ENCODE measurements around the gene FABP7. TPM values are rescaled to one million over a fixed set of nuclear protein-coding genes. Genes with fewer than 3 reads are reported as not detected.

The FABP7 gene
- polyA plus RNA-seq, 4 donors: 0.16 to 1.0 TPM; not detected in 2

DNA sequence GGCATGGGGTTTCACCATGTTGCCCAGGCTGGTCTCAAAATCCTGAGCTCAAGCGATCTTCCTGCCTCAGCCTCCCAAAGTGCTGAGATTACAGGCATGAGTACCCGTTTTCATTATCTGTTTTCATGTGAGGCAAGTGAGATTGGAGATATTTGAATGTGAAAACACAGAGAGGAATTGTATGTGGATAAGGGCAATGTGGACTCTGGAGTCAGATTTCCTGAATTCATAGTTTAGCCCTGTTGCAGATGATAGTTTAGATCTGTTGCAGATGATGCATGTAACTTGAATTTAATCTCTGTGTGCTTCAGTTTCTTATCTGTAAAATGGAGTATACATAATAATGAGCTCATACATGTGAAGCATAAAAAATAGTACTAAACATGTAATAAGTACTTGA lies 13.2 kb downstream of the FABP7 start:
- DNase-seq (ENCODE audit: low read depth in 4 of 4, low spot score in 2 of 4): no peak

DNA sequence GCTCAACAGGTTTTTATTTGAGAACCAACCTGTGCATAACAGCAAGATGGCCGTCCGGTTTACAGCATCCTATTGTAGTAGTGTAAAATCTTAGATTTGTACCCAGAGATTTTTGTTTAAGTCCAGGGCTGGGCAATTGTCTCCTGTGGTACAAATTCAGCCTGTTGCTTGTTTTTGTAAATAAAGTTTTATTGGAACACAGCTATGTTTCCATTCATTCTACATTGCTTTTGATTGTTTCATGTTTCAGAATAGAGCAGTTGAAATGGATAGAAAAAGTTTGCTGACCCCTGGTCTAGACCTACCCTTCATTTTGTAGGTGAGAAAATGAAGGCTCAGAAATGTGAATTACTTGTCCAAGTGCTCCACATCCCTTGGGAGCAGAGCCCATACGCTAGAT lies 18.0 kb downstream of the FABP7 start:
- DNase-seq (ENCODE audit: low read depth in 4 of 4, low spot score in 2 of 4): no peak

DNA sequence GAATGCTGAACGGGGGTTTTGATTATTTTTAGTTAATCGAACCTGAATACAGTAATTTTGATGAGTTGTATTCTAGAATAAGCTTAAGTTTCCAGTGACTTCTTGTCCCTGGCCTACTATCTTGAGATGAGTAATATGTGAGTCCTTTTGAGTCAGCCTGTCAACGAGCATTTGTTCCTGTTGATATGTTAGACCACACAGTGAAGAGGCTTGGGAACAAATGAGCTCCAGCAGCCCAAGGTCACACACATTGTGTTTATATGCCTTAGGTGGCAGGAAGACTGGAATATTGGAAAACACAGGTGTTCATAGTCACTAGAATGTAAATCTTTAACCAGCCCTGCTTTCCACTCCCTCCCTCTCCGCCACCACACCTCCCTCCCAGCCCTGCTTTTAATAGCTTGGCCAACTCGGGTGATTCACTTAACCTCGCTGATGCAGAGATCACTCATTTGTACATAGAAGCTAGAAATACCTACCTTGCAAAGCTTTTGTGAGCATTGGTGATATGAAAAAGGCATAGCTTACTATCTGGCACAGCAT lies 18.7 kb downstream of the FABP7 start:
- DNase-seq (ENCODE audit: low read depth in 4 of 4, low spot score in 2 of 4): no peak

DNA sequence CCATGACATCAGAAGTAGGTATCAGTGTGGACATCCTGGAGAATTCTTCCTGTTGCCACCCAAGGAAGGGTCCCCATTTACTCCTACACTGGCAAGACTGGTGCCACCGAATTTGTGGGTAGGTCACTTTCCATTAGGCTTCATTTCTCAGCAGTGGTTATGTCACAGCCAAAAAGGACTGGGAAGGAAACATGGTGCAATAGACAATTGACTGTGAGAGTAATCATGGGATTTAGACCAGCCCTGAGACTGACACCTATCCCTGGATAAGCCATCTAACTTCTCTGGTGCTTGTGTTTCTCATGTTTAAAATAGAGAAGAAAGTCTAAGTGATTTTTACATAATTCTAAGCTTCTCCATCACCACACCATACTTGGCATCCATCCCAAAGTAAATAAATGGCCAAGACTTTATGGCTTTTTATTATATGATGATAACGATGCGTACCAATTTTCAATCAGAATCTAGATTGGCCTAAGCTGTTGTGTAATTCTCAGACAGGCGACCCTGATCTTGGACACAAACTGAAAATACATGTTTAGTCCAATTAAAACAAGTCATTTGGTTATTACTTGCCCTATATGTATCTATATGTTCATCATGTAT lies 19.7 kb downstream of the FABP7 start:
- DNase-seq (ENCODE audit: low read depth in 4 of 4, low spot score in 2 of 4): no peak

DNA sequence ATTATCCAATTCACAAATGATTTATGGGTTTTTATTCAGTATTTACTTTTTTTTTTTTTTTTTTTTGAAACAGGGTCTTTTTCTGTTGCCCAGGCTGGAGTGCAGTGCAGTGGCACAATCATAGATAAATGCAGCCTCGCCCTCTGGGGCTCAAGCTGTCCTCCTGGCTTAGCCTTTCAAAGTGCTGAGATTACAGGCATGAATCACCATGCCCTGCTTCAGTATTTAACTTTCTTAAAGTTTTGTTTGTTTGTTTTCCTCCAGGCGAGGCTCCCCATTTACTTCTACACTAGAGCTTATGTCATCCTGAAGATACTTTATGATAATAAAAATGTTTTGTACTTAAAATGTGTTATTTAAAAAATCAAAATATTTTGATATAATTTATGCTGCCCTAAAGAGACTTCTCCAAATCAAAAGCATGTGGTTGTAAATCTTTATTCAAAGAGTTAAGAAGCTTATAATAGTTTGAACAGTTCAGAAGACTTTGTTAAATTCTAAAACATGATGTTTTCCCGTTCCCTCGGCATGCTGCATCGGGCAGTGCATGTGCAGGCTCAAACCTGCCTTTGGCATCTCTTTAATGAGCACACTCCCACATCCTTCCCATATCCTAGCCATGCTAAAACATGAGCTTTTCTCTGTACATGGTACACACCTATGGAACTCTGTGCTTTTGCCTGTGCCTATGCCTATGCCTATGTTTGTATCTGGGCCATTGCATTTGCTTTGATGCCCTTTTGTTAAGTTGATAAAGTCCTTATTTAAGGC lies 20.6 kb downstream of the FABP7 start:
- no peak for DNase-seq (ENCODE audit: low read depth in 4 of 4, low spot score in 2 of 4)

DNA sequence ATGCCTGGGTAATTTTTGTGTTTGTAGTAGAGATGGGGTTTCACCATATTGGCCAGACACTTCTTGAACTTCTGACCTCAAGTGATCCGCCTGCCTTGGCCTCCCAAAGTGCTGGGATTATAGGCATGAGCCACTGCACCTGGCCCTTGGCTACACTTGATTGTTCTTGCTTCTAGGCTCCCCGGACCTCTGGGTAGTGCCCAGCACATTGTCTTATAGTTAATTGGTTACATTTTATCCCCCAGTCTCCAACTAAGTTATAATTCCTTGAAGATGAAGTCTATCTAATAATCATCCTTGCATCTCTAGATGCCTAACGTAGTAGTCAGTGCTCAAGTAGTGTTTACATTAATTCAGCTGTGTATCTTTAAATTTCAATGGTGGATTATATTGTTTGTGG lies 21.4 kb downstream of the FABP7 start:
- DNase-seq (ENCODE audit: low read depth in 4 of 4, low spot score in 2 of 4): no peak

DNA sequence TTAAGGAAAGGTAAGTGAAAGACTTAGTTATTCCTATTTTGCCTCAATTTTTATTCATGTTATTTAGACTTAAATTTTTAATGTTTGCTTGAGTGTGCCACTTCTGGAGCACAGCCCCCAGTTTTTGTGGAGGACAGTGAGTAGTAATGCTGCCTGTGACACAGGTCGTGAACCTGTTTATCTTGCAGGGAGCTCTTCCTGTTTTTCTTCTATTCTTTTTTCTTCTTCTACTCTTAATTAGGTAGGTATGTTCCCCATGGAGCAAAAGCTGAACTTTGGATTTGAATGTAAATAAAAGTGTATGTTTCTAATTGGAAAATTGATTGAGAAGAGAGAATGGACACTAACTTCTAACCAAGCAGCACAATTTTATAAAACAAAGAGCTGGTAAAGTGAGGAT lies 21.9 kb downstream of the FABP7 start:
- DNase-seq (ENCODE audit: low read depth in 4 of 4, low spot score in 2 of 4): no peak

DNA sequence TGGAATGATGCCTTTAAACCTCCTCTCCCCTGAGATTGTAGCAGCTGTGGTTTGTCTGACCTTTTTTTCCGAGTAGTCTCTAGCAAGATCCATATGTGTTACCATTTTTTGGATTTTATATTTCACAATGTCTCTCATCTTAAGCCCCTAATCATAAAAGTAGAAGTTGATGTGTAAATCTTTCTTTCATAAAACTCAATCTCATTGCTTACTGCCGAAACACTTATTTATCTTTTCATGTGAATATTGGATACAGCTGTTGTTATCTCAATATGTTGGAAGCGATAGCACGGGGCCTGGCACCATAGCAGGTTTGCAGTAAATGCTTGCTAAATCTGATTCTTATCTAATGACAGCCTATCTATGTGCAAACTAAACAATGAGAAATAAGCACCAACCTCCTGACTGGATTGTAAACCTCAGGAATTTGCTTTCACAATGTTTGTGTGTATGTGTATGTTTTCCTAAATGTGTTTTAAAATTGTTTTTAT lies 23.7 kb downstream of the FABP7 start:
- no peak for DNase-seq (ENCODE audit: low read depth in 4 of 4, low spot score in 2 of 4)

DNA sequence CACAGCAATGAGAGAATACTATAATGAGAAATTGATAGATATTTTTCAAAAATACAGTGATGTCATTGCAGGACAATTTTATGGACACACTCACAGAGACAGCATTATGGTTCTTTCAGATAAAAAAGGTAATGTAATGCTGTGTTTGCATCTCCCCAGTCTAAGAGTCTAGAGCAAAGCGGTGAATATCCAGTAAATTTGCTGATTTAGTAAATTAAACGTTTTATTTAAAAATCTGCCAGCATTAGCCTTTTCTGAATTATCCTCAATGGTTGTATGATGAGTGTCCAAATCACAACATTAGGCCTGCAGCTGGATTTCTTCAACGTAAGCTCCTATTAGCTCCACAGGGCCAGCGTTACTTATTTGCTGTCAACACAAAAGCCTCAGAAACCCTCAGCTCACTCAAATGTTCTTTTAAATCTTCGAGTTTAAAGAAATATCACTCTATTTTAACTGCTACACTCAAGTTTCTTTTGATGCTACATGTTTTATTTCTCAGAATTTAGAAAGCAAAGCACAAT lies 25.5 kb downstream of the FABP7 start:
- DNase-seq (ENCODE audit: low read depth in 4 of 4, low spot score in 2 of 4): peak in 1 of 4 donors; percentile 28

DNA sequence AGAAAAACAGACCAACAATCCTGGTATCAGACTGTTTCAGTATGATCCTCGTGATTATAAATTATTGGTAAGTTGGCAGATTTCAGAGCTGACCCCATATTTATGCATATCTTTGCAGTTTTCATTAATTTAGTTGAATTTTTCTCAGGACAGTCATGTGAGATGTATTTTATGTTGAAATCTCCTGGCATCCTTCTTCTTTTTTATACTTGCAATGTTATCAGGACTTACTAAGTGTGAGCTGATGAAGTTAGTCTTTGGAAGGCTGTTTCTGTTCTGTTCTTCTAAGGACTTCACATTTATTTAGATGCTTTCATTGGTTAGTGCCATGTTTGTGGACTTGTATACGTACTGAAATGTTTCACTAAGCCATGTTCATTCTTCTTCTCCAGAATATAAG lies 26.8 kb downstream of the FABP7 start:
- DNase-seq (ENCODE audit: low read depth in 4 of 4, low spot score in 2 of 4): no peak

DNA sequence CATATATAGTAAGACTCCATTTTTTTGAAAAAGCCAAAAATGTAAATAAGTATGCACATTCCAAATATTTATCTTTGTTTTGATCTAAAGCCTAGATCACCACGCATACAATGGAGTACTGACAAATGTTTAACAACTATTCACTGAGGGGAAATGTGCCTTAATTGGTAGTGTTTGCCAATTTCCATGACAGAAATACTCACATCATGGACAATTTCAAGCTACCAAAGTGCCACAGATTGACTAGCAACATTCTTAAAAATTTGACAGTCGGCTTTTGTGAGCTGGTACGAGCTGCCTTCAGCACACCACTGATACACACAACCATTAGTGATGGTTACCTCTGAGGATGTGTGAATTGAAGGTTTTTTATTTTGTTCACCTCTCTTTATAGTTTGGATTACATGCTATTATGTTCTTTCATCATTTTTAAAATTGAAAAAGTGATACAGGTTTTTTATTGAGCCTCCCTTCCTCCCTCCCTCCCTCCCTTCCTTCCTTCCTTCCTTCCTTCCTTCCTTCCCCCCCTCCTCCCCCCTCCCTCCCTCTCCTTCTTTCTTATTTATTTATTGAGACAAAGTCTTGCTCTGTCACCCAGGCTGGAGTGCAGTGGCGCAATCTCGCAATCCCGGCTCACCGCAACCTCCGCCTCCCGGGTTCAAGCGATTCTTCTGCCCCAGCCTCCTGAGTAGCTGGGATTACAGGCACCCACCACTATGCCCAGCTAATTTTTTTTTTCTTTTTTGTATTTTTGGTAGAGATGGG lies 28.8 kb downstream of the FABP7 start:
- no peak for DNase-seq (ENCODE audit: low read depth in 4 of 4, low spot score in 2 of 4)

DNA sequence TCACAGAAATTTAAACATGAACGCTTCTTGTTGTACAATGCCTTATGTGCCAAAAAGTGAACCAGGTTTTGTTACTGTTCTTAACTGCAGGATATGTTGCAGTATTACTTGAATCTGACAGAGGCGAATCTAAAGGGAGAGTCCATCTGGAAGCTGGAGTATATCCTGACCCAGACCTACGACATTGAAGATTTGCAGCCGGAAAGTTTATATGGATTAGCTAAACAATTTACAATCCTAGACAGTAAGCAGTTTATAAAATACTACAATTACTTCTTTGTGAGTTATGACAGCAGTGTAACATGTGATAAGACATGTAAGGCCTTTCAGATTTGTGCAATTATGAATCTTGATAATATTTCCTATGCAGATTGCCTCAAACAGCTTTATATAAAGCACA lies 29.5 kb downstream of the FABP7 start:
- no peak for DNase-seq (ENCODE audit: low read depth in 4 of 4, low spot score in 2 of 4)

DNA sequence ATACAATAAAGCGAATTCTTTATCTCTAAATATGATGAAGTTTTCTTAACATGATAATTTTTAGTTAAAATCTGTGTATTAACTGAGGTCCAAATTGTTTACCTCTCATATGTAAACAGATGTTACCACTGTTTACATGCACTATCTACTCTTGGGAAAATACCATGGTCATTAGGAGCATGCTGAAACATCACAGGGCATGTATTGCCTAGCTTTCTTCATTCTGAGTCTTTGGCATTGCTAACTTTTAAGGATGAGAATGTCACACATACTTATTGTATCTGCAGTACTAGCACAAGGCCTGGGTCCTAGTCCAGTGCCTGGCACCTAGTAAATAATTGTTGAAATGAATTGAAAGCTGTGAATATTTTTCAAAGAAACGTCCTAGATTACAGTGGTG lies 30.2 kb downstream of the FABP7 start:
- DNase-seq (ENCODE audit: low read depth in 4 of 4, low spot score in 2 of 4): no peak

DNA sequence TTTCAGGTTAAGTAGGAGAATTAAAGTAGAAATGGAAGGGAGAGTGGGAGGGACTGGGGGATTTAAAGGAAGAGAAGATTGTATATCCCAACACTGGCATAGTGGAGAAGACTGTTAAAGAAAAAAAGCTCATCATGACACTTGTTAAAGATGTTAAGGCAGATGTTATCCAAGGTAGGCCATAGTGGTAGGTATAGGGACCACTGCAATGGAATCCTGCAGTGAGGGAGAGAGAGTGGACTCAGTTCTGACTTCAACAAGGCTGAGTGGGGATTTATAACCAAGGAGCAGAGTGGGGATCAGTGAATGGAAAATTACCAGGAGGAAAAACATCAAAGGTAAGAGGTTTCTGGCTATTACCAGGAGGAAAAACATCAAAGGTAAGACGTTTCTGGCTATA lies 30.7 kb downstream of the FABP7 start:
- no peak for DNase-seq (ENCODE audit: low read depth in 4 of 4, low spot score in 2 of 4)

DNA sequence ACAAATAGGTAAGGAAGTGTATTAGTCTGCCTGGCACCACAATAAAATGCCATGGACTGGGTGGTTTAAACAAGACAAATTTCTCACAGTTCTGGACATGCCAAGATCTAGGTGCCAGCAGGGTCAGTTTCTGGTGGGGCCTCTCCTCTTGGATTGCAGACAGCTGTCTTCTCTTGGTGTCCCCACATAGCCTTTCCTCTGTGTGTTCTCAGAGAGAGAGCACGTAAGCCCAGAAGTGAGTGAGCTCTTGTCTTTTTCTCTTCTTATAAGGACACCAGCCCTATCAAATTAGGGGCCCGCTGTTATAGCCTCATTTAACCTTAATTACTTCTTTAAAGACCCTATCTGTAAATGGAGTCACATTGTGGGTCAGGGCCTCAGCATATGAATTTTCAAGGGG lies 37.8 kb downstream of the FABP7 start:
- DNase-seq (ENCODE audit: low read depth in 4 of 4, low spot score in 2 of 4): no peak

DNA sequence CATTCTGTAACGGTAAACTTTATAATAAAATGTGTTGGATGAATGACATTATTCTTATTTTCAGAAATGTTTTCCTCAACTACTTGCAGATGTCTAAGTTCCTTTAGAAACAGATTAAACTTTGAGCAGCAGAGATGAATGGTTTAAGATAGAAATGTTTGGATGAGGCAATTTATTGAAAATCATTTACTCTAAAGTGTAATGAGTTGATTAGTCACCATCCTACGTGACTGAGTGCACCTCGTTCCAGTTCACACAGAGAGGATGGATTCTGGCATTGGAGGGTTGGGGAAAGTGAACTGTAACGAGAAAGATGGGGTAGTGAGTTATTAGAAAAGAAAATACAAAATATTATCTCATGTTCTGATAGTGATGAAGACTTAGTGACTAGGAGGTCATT lies 38.2 kb downstream of the FABP7 start:
- DNase-seq (ENCODE audit: low read depth in 4 of 4, low spot score in 2 of 4): no peak

DNA sequence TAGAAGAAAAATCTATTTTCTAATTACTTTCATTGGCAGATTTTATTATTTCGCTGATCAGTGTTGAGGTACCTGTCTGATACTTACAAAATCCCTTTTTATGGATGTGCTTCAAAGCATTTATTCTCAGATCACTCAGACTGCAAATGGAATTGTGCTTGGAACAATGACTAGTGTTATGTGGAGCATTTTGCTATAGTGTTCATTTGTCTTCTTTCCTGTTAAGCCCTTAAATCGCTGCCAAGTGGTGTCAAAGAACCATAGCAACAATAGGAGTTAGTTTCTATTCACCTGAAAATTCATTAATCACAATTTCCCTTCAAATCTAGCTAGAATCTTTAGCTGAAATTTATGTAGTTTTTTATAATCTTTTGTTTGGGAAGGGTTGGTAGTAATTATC lies 39.4 kb downstream of the FABP7 start:
- DNase-seq (ENCODE audit: low read depth in 4 of 4, low spot score in 2 of 4): no peak

DNA sequence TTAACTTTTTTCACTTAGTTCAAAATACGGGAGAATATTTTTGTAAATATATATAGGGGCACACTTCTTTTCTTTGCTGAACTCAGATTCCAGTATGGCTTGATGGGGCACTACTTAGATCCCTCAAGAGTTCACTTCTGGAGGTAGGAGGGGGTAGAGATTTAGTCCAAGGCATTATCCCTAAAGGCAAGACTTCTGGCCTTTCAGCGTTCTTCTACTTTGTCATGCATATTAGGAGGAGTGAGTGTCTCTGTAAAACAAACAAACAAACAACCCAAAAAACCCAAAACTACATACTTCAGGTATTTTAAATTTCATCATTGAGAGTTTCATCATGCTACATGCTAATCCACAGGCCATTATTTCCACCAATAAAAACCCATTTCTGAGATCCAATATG lies 41.6 kb downstream of the FABP7 start:
- no peak for DNase-seq (ENCODE audit: low read depth in 4 of 4, low spot score in 2 of 4)

DNA sequence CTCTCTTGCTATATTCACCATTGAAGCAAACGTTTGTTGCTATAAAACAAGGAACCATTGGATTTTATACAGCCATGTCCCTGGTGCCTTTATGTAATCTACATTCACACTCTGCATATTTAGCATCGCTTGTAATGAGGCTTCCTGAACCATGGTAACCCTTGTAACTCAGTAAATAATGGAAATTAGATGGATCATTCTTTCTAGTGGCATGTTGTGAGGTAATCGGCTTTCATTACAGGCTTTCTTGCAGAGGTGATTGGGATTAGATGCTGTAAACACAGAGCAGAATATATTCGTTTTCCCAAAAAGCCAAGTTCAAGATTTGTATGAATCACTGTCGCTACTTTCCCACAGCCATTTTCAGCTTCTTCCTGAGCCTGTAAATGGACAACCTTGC lies 45.6 kb downstream of the FABP7 start:
- no peak for DNase-seq (ENCODE audit: low read depth in 4 of 4, low spot score in 2 of 4)

DNA sequence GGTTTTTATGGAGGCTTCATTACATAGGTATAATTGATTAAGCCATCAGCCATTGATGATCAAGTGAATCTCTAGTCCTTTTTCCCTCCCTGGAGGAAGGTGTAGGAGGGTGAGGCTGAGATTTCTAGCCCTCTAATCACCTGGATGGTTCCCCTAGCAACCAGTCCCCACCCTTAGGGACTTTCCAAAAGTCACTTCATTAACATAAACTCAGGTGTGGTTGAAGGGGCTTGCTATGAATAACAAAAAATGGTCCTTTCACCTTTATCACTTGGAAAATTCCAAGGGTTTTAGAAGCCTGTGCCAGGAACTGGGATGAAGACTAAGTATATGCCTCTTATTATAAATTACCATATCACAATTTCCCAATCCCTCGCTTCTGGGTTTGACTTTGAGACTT lies 49.9 kb downstream of the FABP7 start:
- DNase-seq (ENCODE audit: low read depth in 4 of 4, low spot score in 2 of 4): no peak

DNA sequence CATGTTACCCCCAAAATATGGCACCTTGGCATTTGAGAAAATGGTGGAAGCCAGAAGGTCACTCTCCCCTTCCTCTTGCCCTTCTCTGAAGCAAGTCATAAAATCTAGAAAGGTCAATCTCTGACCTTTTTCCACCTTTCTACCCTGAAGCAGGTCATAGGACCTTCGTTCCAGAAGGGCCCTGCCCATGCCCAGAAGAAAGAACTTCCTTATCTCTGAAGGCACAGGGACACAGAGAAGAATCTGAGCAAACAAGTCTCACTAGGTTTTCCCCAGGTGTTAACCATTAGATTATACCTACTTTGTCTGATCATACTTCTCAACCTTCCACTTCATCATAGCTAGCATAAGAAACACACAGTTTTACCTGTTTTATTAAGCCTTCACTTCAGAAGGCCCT lies 52.0 kb downstream of the FABP7 start:
- no peak for DNase-seq (ENCODE audit: low read depth in 4 of 4, low spot score in 2 of 4)
